Vagina (tissue), 2 donors: ENCODE results near the gene HYAL2. TPM values are rescaled to one million over a fixed set of nuclear protein-coding genes. Genes with fewer than 3 reads are reported as not detected.

Experiments
- DNase-seq, 2 donors: peaks; one replicate each; pipeline ENCODE4 v3.0.0-alpha.2; 2017; ENCODE audit errors: extremely low spot score in 2 of 2
- H3K27ac ChIP-seq: fragments of 200-600 bp; sonication (generic); one replicate; pipeline ENCODE4 v1.5.1; 2019
- H3K27me3 ChIP-seq: fragments of 200-600 bp; sonication (generic); one replicate; pipeline ENCODE4 v1.5.1; 2019
- H3K36me3 ChIP-seq, 2 donors: fragments of 200-600 bp; sonication (generic); one replicate each; pipeline ENCODE4 v1.5.1; 2017 to 2019
- H3K4me1 ChIP-seq: fragments of 200-600 bp; sonication (generic); one replicate; pipeline ENCODE4 v1.5.1; 2019
- H3K4me3 ChIP-seq, 2 donors: fragments of 200-600 bp; sonication (generic); 1 replicate in 1 of 2; 2 replicates in 1 of 2; pipeline ENCODE4 v1.5.1; 2016 to 2019
- H3K9me3 ChIP-seq: fragments of 200-600 bp; sonication (generic); one replicate; pipeline ENCODE4 v1.5.1; 2019
- POLR2A ChIP-seq, 2 donors: fragments of 450-650 bp; IDR thresholded peaks; one replicate each; pipeline ENCODE4 v1.6.1; 2017; ENCODE audit warnings: antibody characterized with exemption in 2 of 2, mild to moderate bottlenecking in 2 of 2, moderate library complexity in 2 of 2
- POLR2AphosphoS5 ChIP-seq, 2 donors: sonication (generic); formaldehyde crosslinking; IDR thresholded peaks; one replicate each; pipeline ENCODE4 v1.9.0; 2017; ENCODE audit warnings: antibody characterized with exemption in 2 of 2, mild to moderate bottlenecking in 2 of 2, low read depth in 1 of 2; ENCODE audit not compliant: insufficient read depth in 1 of 2
- intact Hi-C: fragments of 100-400 bp; cut with DNase I; formaldehyde crosslinking; loops from one replicate; pipeline ENCODE4 v1.15.1; 2023
- total RNA-seq: library from RNA; depleted of rRNA; stranded (reverse); fragments of >200 nt; gene quantifications from one replicate; pipeline ENCODE4 v1.2.3, GENCODE V29; 2016
- TF ChIP-seq, protein P1 (sequence below), 3 experiments: fragments of 450-650 bp in 2 of 3; fragments of 200-600 bp in 1 of 3; sonication (generic) in 1 of 3; IDR thresholded peaks; one replicate each; pipeline ENCODE4 v1.5.1; 2017 to 2019; ENCODE audit warnings: antibody characterized with exemption in 3 of 3, mild to moderate bottlenecking in 2 of 3, moderate library complexity in 2 of 3

Gene HYAL2
- total RNA-seq, 1 donor from 2014 or later = 173 TPM

DNA sequence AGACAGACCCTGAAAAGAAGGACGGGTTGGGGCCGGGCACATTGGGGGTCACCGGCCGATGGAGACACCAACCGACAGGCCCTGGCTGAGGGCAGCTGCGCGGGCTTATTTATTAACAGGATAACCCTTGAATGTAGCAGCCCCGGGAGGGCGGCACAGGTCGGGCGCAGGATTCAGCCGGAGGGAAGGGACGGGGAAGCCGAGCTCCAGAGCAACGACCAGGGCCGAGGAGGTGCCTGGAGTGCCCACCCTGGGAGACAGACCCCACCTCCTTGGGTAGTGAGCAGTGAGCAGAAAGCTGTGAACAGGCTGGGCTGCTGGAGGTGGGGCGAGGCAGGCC lies 45.8 kb downstream of the HYAL2 start:
- DNase-seq = no peak
- H3K27ac ChIP-seq = no peak overlapping the region
- H3K36me3 ChIP-seq = no peaks in the 10 kb centered on the region
- TF ChIP-seq POLR2A (IDR thresholded peaks at IDR 0.05) (no peak), POLR2AphosphoS5 (IDR thresholded peaks at IDR 0.05; ENCODE audit: insufficient read depth in 1 of 2, low read depth in 1 of 2) (no peak)
- TF ChIP-seq, protein P1, sequence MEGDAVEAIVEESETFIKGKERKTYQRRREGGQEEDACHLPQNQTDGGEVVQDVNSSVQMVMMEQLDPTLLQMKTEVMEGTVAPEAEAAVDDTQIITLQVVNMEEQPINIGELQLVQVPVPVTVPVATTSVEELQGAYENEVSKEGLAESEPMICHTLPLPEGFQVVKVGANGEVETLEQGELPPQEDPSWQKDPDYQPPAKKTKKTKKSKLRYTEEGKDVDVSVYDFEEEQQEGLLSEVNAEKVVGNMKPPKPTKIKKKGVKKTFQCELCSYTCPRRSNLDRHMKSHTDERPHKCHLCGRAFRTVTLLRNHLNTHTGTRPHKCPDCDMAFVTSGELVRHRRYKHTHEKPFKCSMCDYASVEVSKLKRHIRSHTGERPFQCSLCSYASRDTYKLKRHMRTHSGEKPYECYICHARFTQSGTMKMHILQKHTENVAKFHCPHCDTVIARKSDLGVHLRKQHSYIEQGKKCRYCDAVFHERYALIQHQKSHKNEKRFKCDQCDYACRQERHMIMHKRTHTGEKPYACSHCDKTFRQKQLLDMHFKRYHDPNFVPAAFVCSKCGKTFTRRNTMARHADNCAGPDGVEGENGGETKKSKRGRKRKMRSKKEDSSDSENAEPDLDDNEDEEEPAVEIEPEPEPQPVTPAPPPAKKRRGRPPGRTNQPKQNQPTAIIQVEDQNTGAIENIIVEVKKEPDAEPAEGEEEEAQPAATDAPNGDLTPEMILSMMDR (IDR thresholded peaks at IDR 0.05) = no peak
- H3K4me3 ChIP-seq = no peak overlapping the region
- H3K4me1 ChIP-seq = peaks cover 30% of the 10 kb centered on the region
- no peaks in the 10 kb centered on the region for H3K27me3 ChIP-seq
- intact Hi-C loops = loop anchor here (10.0 kb wide), 1 partner anchor 152 kb away; no protein-coding TSS in a partner anchor
- no peaks in the 10 kb centered on the region for H3K9me3 ChIP-seq

DNA sequence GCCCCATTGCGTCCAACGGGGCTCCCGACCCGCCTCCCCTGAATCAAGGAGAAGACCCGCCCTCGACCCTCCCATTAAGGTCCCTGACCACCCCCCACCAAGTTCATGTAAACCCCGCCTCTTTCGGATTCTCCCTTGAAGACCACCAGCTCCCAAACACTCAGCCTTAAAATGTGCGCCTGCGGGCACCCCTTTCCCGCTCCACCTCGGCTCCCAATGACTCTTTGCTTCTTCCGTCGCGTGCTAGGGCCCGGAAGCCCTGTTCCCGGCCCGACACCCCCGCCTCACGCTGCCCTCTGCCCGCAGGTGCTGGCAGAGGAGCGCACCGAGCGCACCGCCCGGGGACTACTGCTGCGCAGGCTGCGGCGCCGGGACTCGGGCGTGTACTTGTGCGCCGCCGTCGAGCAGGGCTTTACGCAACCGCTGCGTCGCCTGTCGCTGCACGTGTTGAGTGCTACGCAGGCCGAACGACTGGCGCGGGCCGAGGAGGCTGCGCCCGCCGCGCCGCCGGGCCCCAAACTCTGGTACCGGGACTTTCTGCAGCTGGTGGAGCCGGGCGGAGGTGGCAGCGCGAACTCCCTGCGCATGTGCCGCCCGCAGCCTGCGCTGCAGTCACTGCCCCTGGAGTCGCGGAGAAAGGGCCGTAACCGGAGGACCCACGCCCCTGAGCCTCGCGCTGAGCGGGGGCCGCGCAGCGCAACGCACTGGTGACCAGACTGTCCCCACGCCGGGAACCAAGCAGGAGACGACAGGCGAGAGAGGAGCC lies 46.4 kb downstream of the HYAL2 start:
- H3K27ac ChIP-seq = no peak overlapping the region
- no peak for DNase-seq
- peaks cover 35% of the 10 kb centered on the region for H3K4me1 ChIP-seq
- intact Hi-C loops = loop anchor here (10.0 kb wide), 1 partner anchor 151 kb away; no protein-coding TSS in a partner anchor
- H3K9me3 ChIP-seq = no peaks in the 10 kb centered on the region
- no peaks in the 10 kb centered on the region for H3K36me3 ChIP-seq
- H3K4me3 ChIP-seq = no peak overlapping the region
- TF ChIP-seq, protein P1 (IDR thresholded peaks at IDR 0.05) = no peak
- TF ChIP-seq POLR2A (IDR thresholded peaks at IDR 0.05) (no peak), POLR2AphosphoS5 (IDR thresholded peaks at IDR 0.05; ENCODE audit: insufficient read depth in 1 of 2, low read depth in 1 of 2) (no peak)
- H3K27me3 ChIP-seq = no peaks in the 10 kb centered on the region

DNA sequence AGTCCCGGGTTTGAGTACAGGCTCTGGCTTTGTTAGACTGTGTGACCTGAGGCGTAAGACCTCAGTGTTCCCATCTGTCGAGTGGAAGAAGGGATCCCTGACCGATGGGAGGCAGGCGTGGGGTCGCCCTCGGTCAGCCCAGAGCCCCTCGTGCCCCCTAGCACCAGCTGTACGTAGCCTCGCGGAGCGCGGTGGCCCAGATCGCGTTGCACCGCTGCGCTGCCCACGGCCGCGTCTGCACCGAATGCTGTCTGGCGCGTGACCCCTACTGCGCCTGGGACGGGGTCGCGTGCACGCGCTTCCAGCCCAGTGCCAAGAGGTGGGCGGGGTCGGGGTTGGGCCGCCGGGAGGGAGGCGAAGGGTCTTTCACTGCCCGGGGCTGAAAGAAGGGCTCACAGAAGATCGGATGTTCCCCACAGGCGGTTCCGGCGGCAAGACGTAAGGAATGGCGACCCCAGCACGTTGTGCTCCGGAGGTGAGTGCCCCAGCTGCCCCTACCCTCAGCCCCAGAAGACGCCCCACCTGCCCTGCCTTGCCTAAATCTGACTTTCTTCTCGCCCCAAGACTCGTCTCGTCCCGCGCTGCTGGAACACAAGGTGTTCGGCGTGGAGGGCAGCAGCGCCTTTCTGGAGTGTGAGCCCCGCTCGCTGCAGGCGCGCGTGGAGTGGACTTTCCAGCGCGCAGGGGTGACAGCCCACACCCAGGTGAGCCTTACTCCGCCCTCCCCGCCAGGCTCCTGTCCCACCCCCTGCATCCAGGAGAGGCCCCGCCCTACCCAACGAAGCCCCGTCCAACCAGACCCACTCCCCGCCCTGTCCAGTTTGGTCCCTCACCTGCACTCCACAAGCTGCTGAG lies 47.2 kb downstream of the HYAL2 start:
- Histone ChIP-seq H3K36me3 (no peaks in the 10 kb centered on the region), H3K4me3 (no peak overlapping the region), H3K27me3 (no peaks in the 10 kb centered on the region), H3K27ac (no peak overlapping the region), H3K4me1 (peaks cover 43% of the 10 kb centered on the region), H3K9me3 (no peaks in the 10 kb centered on the region)
- TF ChIP-seq POLR2A (IDR thresholded peaks at IDR 0.05) = no peak
- TF ChIP-seq POLR2AphosphoS5 (IDR thresholded peaks at IDR 0.05; ENCODE audit: insufficient read depth in 1 of 2, low read depth in 1 of 2) = no peak
- TF ChIP-seq, protein P1 (IDR thresholded peaks at IDR 0.05) = no peak
- intact Hi-C loops = loop anchor here (10.0 kb wide), 1 partner anchor 151 kb away; no protein-coding TSS in a partner anchor
- DNase-seq = no peak

DNA sequence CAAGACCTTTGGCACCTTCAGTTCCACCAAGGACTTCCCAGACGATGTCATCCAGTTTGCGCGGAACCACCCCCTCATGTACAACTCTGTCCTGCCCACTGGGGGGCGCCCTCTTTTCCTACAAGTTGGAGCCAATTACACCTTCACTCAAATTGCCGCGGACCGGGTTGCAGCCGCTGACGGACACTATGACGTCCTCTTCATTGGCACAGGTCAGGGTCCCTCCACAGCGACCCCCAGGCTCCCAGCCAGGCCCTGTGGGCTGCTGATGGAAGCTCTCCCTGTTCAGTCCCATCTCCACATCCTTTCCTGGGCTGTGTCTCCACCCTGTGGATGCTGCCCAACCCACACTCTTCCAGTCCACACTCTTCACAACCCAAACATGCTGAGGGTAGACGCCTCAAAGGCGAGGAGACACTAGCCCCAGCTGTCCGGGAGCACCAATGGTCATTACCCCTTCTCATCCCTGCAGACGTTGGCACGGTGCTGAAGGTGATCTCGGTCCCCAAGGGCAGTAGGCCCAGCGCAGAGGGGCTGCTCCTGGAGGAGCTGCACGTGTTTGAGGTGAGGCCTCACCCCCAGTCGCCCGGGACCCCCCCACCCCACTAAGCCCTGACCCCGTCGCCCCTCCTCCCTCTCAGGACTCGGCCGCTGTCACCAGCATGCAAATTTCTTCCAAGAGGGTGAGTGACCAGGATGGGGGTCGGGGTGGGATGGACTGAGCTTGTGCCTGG lies 48.0 kb downstream of the HYAL2 start:
- H3K27ac ChIP-seq = peak overlapping the region; percentile 37
- DNase-seq = no peak

More for the DNA sequence above, 48.0 kb downstream of the HYAL2 start:
- TF ChIP-seq POLR2A (IDR thresholded peaks at IDR 0.05) = no peak
- TF ChIP-seq, protein P1 (IDR thresholded peaks at IDR 0.05) = peak in 2 of 3 experiments; percentile 28 to 51
- intact Hi-C loops = loop anchor here (5.0 to 10.0 kb wide), 2 partner anchors 47 to 150 kb away; no protein-coding TSS in a partner anchor
- Histone ChIP-seq H3K27me3 (no peaks in the 10 kb centered on the region), H3K4me1 (peaks cover 52% of the 10 kb centered on the region), H3K9me3 (no peaks in the 10 kb centered on the region), H3K4me3 (no peak overlapping the region), H3K36me3 (no peaks in the 10 kb centered on the region)
